Prostate gland (tissue), 2 donors: ENCODE data around the gene AFAP1. TPM values are rescaled to one million over a fixed set of nuclear protein-coding genes. Genes with fewer than 3 reads are reported as not detected.

Experiments used
- DNase-seq: peaks from one replicate; pipeline ENCODE4 v3.0.0-alpha.2; 2019; ENCODE audit warnings: low spot score
- H3K27ac ChIP-seq, 2 donors: fragments of 200-600 bp; sonication (generic); 2 replicates each; pipeline ENCODE4 v1.5.1; 2017 to 2019
- H3K27me3 ChIP-seq: fragments of 200-600 bp; sonication (generic); replicated peaks from 2 replicates; pipeline ENCODE4 v1.5.1; 2019; ENCODE audit not compliant: insufficient read depth
- H3K36me3 ChIP-seq, 2 donors: fragments of 200-600 bp; sonication (generic); 1 replicate in 1 of 2; 2 replicates in 1 of 2; pipeline versions ENCODE4 v1.5.1 to v1.8.1; 2017 to 2019
- H3K4me1 ChIP-seq: fragments of 200-600 bp; sonication (generic); replicated peaks from 2 replicates; pipeline ENCODE4 v1.5.1; 2019
- H3K4me3 ChIP-seq, 2 donors: fragments of 200-600 bp; sonication (generic); 2 replicates each; pipeline ENCODE4 v1.5.1; 2017 to 2019
- H3K9me3 ChIP-seq: fragments of 200-600 bp; sonication (generic); 2 replicates; pipeline ENCODE4 v1.5.1; 2017
- CTCF ChIP-seq, 4 experiments: fragments of 200-600 bp in 2 of 4; fragments of 450-650 bp in 2 of 4; sonication (generic) in 2 of 4; IDR thresholded peaks; 1 replicate in 3 of 4; 2 replicates in 1 of 4; pipeline ENCODE4 v1.5.1; 2016 to 2019; ENCODE audit warnings: antibody characterized with exemption in 4 of 4, mild to moderate bottlenecking in 2 of 4, moderate library complexity in 2 of 4
- POLR2A ChIP-seq: fragments of 450-650 bp; IDR thresholded peaks from one replicate; pipeline ENCODE4 v1.6.1; 2016; ENCODE audit warnings: antibody characterized with exemption, mild to moderate bottlenecking
- POLR2AphosphoS5 ChIP-seq: sonication (generic); formaldehyde crosslinking; IDR thresholded peaks from one replicate; pipeline ENCODE4 v1.6.1; 2017; ENCODE audit warnings: antibody characterized with exemption
- WGBS: methylation state at CpG from one replicate; pipeline ENCODE4 v1.1.5; 2018; 5-methylcytosine and 5-hydroxymethylcytosine counted together
- intact Hi-C: fragments of 100-400 bp; cut with DNase I; formaldehyde crosslinking; loops from one replicate; pipeline ENCODE4 v1.14.2; 2022
- total RNA-seq, 2 donors: library from RNA; depleted of rRNA; stranded (reverse); fragments of >200 nt; gene quantifications; one replicate each; pipeline ENCODE4 v1.1.0, GENCODE V29; 2016

Gene AFAP1
- total RNA-seq, 2 donors from 2014 or later: 17.5 to 19.8 TPM

- no peak for TF ChIP-seq POLR2AphosphoS5
- no peak for TF ChIP-seq CTCF (IDR thresholded peaks at IDR 0.05)
- TF ChIP-seq POLR2A: no peak
- Histone ChIP-seq H3K4me1 (no peaks in the 10 kb centered on the region), H3K27me3 (no peaks in the 10 kb centered on the region), H3K4me3 (no peak overlapping the region), H3K36me3 (no peaks in the 10 kb centered on the region), H3K9me3 (no peaks in the 10 kb centered on the region), H3K27ac (no peak overlapping the region)
- DNase-seq: no peak
- WGBS: 70% methylated on average over 14 of the region's 14 CpGs
- intact Hi-C loops: no loop called here
Measured at GRCh38 chr4:7903791-7904516, 35.7 kb downstream of the AFAP1 start.

- H3K27me3 ChIP-seq: no peaks in the 10 kb centered on the region
- 79% methylated on average over 2 of the region's 2 CpGs for WGBS
- H3K27ac ChIP-seq: no peak overlapping the region
- no peaks in the 10 kb centered on the region for H3K4me1 ChIP-seq
- intact Hi-C loops: no loop called here
- no peaks in the 10 kb centered on the region for H3K36me3 ChIP-seq
- no peak for TF ChIP-seq POLR2AphosphoS5
- TF ChIP-seq POLR2A: no peak
- no peak for TF ChIP-seq CTCF (IDR thresholded peaks at IDR 0.05)
- no peaks in the 10 kb centered on the region for H3K9me3 ChIP-seq
- H3K4me3 ChIP-seq: no peak overlapping the region
- DNase-seq: no peak
Measured at GRCh38 chr4:7902826-7903225, 36.8 kb downstream of the AFAP1 start.

- no peaks in the 10 kb centered on the region for H3K27me3 ChIP-seq
- DNase-seq: no peak
- H3K27ac ChIP-seq: no peak overlapping the region
- no peaks in the 10 kb centered on the region for H3K4me1 ChIP-seq
- intact Hi-C loops: no loop called here
- H3K9me3 ChIP-seq: no peaks in the 10 kb centered on the region
- H3K4me3 ChIP-seq: no peak overlapping the region
- WGBS: 61% methylated on average over 7 of the region's 7 CpGs
- H3K36me3 ChIP-seq: no peaks in the 10 kb centered on the region
- TF ChIP-seq CTCF (IDR thresholded peaks at IDR 0.05) (no peak), POLR2A (no peak), POLR2AphosphoS5 (no peak)
Measured at GRCh38 chr4:7902101-7902553, 37.5 kb downstream of the AFAP1 start.

GRCh38 chr4:7901311-7901885 lies 38.3 kb downstream of the AFAP1 start:
- Histone ChIP-seq H3K27me3 (no peaks in the 10 kb centered on the region), H3K36me3 (no peaks in the 10 kb centered on the region), H3K4me1 (no peaks in the 10 kb centered on the region), H3K4me3 (no peak overlapping the region), H3K27ac (no peak overlapping the region), H3K9me3 (no peaks in the 10 kb centered on the region)
- 69% methylated on average over 13 of the region's 13 CpGs for WGBS
- DNase-seq: no peak
- intact Hi-C loops: no loop called here
- TF ChIP-seq POLR2A (no peak), POLR2AphosphoS5 (no peak), CTCF (IDR thresholded peaks at IDR 0.05) (no peak)
